Measurements from ENCODE around the gene CD27.
A peak's percentile ranks its signal among the peaks of the same experiment; 100 is the strongest.
"Not testable (repeated sequence)": the region's sequence is repeated elsewhere in the genome, so short reads cannot be mapped to it uniquely, and the experiment has no call there.

Gene CD27

GRCh38 chr12:6478416-6478815 lies 33.7 kb downstream of the CD27 start:
- DNase-seq = no peak

DNA sequence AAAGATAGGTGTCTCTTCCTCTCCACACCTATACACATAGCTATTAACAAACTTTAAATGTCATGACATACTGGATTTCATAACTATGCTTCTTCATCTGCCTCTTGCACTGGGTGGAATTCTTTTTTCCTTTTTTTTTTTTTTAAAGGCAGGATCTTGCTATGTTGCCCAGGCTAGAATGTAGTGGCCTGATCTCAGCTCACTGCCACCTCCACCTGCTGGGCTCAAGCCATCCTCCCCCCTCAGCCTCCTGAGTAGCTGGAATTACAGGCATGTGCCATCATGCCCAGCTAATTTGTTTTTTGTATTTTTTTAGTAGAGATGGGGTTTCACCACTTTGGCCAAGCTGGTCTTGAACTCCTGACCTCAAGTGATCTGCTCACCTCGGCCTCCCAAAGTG lies 43.5 kb downstream of the CD27 start:
- no peak for DNase-seq

DNA sequence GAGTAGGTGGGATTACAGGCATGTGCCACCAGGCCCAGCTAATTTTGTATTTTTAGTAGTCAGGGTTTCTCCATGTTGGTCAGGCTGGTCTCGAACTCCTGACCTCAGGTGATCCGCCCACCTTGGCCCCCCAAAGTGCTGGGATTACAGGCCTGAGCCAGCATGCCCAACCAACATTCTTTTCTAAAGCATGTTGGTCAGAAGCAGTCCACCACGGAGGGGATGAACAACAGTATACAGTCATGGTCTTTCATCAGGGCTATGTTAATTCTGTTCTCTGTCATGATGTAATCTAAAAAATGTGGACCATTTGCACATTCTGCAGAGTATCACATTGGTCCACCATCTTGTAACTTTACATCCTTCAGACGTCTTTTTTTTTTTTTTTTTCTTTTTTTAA lies 44.7 kb downstream of the CD27 start:
- no peak for DNase-seq

GRCh38 chr12:6490673-6491072 lies 45.9 kb downstream of the CD27 start:
- DNase-seq = not testable (repeated sequence)

GRCh38 chr12:6492838-6493496 lies 48.2 kb downstream of the CD27 start, which contains the start of gene MRPL51:
TSS of gene MRPL51 (minus strand) at chr12:6493262. CDS start at chr12:6493136, 126 bp downstream.
- DNase-seq = peak; percentile 26 to 98 (median 91)

- peak; percentile 38 to 97 (median 94) for DNase-seq
These were observed 48.9 kb downstream of the CD27 start, which contains the start of gene NCAPD2 for GRCh38 chr12:6493497-6494257. TSS of gene NCAPD2 (plus strand) at chr12:6494102. CDS start at chr12:6495099, 997 bp downstream.

GRCh38 chr12:6494258-6494743 lies 49.5 kb downstream of the CD27 start:
- no peak for DNase-seq

GRCh38 chr12:6494968-6495367 lies 50.2 kb downstream of the CD27 start:
- DNase-seq = no peak

DNA sequence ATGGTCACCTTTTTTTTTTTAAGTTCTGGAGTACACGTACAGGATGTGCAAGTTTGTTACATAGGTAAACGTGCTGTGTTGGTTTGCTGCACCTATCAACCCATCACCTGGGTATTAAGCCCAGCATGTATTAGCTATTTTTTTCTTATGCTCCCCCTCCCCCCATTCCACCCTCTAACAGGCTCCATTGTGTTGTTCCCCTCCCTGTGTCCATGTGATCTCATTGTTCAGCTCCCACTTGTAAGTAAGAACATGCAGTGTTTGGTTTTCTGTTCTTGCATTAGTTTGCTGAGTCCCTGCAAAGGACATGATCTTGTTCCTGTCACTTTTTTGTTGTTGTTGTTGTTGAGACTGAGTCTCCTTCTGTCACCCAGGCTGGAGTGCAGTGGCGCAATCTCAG lies 52.5 kb downstream of the CD27 start:
- peak in 19 of 58 donors; percentile 1 to 69 (median 17) for DNase-seq

DNA sequence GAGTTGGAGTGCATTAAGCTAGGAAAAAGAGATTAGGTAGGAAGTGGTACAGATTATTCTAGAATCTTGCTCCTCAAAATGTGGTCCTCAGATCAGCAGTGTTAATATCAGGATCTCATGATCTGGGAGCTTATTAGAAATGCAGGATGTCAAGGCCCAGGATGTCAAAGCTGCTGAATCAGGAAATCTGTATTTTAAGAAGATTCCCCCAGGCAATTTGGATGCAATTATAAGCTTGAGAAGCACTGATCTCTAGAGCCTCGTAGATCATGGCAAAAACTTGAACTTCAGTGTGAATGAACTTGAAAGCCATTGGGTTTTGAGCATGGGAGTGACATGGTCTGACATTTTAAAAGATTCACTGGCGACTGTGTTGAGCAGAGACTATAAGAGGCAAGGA lies 55.7 kb downstream of the CD27 start:
- DNase-seq = no peak

All from anterior cingulate cortex (tissue), 58 donors.